Skin of body (tissue), 2 donors: Measurements from ENCODE around the gene FKBP9. TPM values are rescaled to one million over a fixed set of nuclear protein-coding genes. Genes with fewer than 3 reads are reported as not detected.
"Not testable (repeated sequence)": the region's sequence is repeated elsewhere in the genome, so short reads cannot be mapped to it uniquely, and the experiment has no call there.

Experiments
- DNase-seq: peaks from one replicate; lab custom pipeline; 2025; lab: John Stamatoyannopoulos, UW
- total RNA-seq: library from RNA; depleted of rRNA; stranded (reverse); fragments of >200 nt; gene quantifications from one replicate; pipeline ENCODE4 v1.2.3, GENCODE V29; 2014

Gene FKBP9
- total RNA-seq, 1 donor from 2014 or later = 194 TPM

GRCh38 chr7:32948202-32948601, 9.0 kb upstream of the FKBP9 start:
- no peak for DNase-seq

GRCh38 chr7:32952876-32953275, 4.4 kb upstream of the FKBP9 start:
- no peak for DNase-seq

DNA sequence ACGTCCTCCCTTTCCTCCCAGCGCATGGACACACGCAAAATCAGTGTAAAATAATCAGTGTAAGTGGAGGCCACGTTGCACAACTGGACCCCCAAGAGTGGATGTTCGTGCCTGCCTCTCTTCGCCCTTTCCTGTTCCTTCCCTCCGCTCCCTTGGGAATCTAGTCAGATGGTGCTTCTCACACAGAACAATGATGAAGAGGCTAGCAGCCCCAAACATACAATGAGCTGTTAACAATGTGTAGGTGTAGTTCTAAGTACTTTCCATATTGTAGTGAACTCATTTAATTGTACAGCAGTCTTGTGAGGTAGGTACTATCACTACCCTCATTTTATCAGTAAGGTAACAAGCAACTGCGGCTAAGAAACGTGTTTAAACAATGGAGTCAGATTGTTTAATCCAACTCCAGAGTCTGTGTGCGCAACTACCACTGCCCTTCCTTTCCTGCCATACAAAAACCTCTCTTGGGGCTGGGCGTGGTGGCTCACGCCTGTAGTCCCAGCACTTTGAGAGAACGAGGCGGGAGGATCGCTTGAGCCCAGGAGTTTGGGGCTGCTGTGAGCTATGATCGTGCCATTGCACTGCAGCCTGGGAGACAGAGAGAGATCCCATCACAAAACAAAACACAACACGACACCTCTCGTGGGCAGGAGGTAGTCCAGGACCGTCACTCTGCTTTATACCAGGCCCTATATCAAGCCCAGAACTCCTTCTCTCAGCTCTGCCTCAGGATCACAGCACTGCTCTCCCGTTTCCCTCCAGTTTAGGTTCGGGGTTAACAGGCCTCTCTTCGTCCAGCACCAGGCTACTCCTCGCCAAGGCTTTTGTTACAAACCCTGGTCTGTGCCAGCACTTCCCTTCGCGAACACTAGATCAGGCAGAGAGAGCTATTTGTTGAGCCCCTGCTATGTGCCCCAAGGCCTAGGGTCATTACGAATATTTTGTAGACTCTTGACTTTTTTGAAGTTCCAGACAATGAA, 1.1 kb downstream of the FKBP9 start:
- peak; percentile 77 for DNase-seq

GRCh38 chr7:32963880-32964301, 6.7 kb downstream of the FKBP9 start:
- not testable (repeated sequence) for DNase-seq

DNA sequence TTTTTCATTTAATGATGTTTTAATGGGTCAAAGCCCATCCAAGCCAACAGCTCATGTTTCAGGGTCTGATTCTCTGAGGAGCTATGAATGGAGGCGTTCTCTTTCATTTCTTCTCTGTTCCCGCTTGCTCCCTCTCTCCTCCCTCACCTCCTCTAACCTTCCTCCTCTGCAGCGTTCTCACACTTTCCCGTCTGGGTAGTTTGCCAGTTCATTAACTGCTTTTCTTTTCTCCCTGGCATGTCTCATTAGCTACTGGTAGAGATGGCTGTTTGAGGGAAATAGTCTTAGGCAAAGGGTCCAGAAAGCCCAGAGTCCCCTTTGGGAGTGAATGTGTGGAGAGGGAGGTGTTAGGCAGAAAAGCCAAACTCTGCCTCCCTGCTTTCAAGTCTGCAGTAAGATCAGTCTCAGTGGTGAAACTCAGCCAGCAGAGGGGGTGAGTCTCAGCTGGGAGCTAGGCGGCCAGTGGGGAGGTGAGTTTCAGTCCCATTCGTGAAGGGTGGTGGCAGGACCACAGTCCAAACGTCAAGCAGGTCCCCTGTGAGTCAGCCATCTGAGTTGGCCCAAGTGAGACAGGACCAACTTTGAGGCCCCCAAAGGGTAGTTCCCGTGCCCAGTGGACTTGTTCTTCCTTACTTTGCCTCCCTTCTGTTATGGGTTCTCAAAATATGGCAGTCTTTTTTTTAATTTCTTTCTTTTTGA, 7.4 kb downstream of the FKBP9 start:
- DNase-seq = not testable (repeated sequence)

DNA sequence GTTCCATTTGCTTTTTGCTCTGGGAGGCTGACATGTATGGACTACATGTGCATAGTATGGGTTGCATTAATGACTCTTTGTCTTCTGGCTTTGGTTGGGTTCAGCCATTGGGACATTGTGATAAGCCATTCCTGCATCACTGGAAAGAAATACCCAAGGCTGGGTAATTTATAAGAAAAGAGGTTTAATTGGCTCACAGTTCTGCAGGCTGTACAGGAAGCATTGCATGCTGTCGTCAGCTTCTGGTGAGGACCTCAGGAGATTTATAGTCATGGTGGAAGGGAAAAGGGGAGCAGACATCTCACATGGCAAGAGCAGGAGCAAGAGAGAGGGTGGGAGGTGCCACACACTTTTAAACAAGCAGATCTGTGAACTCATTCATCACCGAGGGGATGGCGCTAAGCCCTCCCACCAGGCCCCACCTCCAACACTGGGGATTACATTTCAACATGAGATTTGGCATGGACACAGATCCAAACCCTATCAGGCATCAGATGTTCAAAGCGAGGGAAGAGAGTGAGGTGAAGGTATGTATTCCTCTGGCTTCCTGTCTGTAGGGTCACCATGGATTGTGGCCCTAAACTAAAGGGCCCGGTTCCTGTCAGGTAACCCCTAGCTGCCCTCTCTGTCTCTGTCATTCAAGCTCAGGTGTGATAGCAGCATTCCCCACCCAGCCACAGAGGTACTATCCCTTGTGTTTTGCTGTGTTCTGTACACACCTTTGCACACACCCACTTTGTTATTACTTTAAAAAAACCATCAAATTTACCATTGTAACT, 9.4 kb downstream of the FKBP9 start:
- DNase-seq = not testable (repeated sequence)

DNA sequence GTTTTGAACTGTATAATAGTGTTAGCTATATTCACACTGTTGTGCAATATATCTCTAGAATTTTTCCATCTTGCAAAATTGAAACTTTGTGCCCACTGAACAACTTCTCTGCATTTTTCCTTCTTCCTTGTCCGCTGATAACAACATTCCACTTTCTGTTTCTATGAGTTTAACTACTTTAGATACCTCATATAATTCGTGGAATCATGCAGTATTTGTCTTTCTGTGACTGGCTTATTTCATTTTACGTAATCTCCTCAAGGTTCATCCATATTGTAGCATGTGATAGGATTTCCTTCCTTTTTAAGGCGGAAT, 10.0 kb downstream of the FKBP9 start:
- DNase-seq = not testable (repeated sequence)

- not testable (repeated sequence) for DNase-seq
Measured at GRCh38 chr7:32971967-32972366, 14.7 kb downstream of the FKBP9 start.

DNA sequence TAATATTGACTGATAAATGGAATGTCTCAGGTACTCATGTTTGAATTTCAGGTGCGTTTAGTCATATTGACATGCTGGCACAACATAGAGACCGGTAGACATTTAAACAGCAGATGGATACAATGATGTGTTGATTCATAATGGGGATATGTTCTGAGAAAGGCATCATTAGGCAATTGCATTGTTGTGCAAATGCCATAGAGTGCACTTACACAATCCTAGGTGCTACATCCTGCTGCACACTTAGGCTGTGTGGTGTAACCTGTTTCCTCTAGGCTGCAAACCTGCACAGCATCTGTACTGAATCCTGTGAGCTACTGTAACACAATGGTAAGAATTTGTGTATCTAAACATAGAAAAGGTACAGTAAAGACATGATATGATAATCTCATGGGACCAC, 19.9 kb downstream of the FKBP9 start:
- not testable (repeated sequence) for DNase-seq

GRCh38 chr7:32979246-32979645, 22.0 kb downstream of the FKBP9 start:
- DNase-seq = not testable (repeated sequence)

DNA sequence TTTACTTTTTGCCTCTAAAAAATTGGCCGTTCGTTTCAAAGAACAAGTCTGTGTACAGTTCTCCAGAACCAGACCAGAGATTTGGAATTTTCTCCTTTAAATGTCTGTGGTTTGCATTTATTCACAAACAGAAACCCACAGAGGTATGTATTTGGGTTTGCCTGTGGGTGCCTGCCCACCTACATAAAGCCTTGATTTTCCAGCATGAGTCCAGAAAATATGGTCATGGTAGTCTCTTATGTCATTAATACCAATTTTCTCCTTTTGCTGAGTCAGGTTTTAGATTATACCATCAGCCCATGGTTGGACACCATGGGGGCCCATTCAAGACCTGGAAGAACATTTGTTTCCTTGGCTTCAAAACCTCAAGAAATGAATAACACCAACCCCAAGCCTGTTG, 22.7 kb downstream of the FKBP9 start:
- not testable (repeated sequence) for DNase-seq

- DNase-seq = not testable (repeated sequence)
Measured at GRCh38 chr7:32988148-32988547, 30.9 kb downstream of the FKBP9 start.

DNA sequence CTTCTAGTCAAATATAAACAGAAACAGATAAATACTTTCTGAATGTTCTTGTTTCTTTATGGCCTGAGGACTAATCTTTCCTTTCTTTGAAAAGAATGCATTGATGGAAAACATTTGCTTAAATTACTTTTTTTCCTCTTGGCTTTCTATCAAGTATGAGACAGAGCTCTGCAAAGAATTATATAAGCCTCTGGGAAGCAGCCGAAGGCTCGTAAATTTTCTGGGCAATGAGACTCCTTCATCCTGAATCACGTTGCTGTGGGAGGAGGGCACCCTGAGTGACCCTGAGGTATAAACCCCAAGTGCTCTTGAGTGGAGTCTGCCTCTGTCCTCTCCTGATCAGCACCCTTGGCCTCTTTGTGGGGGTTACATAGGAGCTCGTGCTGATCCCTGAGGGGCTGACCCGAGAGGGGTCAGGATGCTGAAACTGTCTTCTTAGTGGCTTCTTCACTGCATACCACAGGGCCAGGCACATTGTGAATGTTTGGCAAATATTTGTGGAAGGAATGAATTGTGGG, 33.9 kb downstream of the FKBP9 start:
- peak; percentile 77 for DNase-seq

GRCh38 chr7:32991975-32992700, 34.9 kb downstream of the FKBP9 start:
- DNase-seq = not testable (repeated sequence)

DNA sequence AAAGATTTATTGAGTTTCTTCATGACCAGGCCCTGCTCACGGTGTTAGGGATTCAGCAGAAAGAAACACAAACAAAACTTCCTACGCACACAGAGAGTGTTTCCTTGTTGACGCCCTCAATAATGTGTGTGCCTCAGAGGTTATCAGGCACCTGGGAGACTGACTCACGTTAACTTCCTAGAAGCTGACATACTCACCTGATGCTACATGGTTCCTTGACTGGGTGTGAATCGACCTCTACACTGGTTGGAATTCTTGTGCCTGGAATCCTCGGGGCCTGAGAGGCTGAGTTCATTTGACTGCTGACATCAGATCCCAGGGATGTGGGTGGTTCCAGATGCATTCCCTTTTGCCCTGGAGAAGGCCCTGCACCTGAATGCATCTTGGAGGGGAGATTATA, 35.5 kb downstream of the FKBP9 start:
- not testable (repeated sequence) for DNase-seq

- peak; percentile 4 for DNase-seq
Measured at GRCh38 chr7:32997956-32998355, 40.7 kb downstream of the FKBP9 start.

DNA sequence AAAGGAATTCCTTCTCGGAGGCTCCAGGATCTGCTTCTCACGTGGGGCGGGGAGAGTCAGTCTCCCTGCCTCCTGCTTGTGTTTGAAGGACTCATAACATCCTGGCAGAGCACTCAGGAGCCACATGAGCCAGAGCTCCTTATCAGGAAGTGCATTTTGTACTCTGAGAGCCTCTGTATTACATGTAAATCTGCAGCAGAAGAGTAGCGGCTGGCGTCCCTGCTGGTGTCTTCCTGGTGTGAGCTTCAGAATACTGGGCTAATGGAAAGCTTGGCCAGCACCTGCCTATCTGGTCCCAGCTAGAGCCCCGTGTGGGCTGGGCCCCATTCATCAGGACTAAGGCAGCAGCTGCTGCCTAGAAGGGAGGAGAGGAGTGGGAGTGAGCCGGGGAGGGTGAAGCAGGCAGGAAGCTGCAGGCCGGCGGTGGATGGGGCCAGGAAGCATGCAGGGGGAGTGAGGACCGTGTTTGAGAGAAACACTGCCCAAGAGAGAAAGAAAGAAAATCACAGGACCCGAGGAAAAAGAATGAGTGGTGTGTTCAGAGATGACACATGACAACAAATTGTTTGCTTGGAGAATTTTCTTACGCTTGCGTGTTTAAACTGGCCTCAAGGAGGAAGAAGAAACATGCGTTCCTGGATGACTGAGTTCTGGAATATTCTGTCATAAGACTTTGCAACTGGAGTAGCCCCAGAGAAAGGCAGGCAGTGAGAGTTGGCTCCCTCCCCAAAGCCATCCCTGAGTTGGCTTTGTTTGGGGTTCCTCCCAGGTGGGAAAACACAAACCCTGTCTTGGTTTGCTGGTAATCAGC, 41.3 kb downstream of the FKBP9 start:
- DNase-seq = peak; percentile 53

- DNase-seq = not testable (repeated sequence)
Measured at GRCh38 chr7:32999380-32999779, 42.1 kb downstream of the FKBP9 start.

DNA sequence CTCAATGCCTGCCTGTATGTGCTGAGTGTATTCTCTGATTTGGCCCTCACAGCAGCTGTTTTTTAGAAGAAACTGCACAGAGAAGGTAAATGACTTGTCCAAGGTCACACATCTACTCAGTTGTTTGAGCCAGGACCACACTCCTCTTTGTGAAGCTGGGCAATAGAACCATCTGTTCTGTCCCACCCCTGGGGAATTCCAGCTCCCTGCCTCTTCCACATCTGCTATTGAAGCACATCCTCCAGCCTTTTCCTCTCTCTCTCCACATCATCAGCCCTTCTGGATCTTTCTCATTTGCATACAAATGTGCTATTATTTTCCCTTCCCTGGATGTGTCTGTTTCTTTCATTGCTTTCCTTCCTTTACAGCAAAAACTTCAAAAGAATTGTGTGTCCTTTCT, 45.9 kb downstream of the FKBP9 start:
- not testable (repeated sequence) for DNase-seq

GRCh38 chr7:33004104-33004616, 46.9 kb downstream of the FKBP9 start:
- not testable (repeated sequence) for DNase-seq
